HG03135 (cell line): ENCODE data around the gene GLB1L.
"Not testable (repeated sequence)": the region's sequence is repeated elsewhere in the genome, so short reads cannot be mapped to it uniquely, and the experiment has no call there.

Experiments
- ATAC-seq: cut with Tn5 transposase; IDR thresholded peaks from one replicate; pipeline ENCODE4 v1.9.1; 2021; ENCODE audit warnings: mild to moderate bottlenecking, moderate library complexity; ENCODE audit not compliant: unreplicated experiment

The GLB1L gene

DNA sequence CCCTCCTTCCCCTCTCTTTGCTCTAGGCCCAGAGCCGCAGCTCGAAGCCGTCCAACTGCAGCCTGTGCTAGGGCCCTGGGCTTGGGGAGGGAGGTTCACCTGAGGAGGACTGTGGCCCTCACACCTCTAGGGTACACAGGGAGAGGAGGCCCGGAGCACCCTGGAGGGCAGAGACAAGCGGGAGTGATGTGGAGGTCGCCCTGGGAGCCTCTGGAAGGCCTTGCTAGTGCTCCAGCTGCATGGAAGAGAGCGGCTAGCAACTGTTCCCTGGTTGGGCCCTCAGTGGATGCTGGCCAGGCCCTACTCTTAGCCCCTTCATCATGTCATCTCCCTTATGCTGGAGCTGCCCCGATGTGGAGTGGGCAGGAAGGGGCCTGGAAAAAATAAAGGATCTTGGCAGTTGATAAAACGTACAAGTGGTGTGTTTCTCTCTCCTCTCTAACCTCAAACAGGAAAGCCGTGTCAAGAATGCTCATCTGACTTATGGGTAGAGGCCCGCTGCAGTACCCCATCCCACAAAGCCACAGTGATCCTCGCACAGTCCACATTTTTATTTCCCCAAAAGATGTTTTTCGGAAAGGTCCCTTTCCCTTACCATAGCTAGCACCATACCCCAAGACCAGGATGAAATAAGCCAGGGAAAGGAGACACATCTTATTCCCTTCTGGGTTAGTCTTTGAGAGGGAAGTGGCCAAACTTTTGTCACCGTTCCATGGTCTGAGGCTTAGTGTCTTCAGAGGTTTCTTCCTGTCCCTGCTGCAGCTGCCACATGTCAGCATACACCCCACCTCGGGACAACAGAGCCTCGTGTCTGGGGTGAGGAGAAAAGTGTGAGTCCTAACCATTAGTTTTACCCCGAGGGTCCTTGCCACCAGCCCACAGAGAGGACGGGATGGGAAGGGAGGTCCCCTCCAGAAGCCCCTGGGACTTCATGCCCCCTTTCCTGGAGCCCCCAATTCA, 35.7 kb downstream of the GLB1L start:
- ATAC-seq: no peak

DNA sequence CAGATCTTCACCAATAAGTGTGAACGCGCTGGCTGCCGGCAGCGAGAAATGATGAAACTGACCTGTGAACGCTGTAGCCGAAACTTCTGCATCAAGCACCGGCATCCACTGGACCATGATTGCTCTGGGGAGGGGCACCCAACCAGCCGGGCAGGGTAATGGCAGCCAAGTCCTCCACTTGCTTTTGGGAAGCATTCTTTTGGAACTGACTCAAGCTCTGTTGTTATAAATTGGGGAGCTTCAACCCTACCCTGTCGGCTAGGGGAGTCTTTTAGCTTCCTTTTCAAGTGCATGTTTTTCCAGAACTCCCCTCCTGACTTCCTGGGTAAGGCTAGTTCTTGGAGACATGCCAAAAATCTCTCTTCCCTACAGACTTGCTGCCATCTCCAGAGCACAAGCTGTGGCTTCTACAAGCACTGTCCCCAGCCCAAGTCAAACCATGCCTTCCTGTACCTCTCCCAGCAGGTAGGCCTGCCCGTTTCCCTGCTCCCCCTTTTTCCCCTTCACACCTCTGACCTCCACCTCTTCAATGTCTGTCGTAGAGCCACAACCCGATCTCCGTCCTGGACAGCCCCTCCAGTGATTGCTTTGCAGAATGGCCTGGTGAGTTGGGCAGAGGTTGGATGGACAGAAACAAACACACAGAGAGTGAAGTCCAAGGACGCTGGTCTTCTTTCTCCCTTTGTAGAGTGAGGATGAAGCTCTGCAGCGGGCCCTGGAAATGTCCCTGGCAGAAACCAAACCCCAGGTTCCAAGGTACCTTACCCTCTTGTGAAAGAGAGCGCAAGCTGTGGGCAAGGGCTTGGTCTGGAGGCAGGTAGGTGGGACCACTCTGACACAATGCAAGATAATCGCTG, 37.1 kb downstream of the GLB1L start:
- no peak for ATAC-seq

DNA sequence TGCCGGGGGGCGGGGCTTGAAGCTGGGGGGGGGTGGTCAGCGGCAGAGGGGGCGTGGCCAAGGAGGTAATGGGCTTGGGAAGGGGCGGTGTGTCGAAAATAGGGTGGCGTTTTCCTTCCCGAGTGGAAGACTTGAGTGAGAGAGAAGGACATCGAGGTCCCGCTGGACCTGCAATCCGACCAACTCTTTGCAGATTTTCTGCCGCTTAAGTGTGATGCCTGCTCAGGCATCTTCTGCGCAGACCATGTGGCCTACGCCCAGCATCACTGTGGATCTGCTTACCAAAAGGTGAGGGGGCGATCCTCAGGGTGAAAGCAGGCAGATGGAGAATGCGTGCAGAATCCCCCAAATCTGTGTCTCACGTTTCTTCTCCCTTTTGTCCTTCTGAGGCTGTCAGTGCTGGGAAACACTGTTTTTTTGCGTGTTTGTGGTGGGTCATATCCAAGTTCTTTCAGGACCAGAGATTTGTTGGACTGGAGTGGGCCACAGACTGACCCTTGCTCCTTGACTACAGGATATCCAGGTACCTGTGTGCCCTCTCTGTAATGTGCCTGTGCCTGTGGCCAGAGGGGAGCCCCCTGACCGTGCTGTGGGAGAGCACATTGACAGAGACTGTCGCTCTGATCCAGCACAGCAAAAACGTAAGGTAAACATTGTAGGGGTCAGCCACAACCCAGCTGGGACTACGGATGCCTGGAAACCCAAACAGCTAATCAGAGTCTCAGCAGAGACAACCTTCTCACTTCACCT, 37.9 kb downstream of the GLB1L start:
- no peak for ATAC-seq

DNA sequence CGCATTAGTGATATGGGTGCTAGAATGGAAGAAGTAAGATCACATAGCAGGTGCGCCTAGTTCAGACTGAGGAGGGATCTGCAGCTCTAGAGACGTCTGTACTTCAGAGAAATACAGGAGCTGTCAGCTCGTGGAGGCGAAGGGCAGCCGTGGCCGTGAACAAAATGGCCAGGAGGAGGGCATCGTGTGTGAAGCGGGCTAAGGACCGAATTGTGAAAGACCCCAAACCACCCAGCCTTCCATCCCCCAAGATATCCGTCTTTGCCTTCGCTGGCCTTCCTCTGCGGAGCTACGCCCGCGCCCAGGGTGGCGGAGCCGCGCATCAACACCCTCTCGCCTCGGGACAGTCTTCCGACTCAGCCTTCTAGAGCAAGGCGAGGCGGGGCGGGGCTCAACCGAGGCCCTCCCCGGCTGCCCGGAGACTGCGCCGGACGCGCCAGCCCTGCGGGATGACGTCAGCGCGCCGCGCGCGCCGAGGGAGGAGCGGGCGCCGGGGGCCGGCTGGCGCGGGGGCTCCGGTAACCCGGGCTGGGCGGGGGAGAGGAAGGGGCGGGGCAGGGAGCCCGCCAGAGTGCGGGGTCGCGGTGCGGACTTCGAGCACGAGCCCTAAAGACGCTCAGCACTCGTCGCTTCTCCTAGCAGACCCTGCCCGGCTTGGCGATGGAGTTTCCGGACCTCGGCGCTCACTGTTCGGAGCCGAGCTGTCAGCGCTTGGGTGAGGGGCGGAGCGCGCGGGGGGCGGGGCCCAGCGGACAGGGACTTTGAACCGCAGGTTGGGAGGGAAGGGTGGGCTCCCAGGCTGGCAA, 38.7 kb downstream of the GLB1L start, which contains the start of gene ZFAND2B:
TSS of gene ZFAND2B (plus strand) at position 455 of the 806 bp plus-strand sequence. CDS start at position 661, 206 bp downstream.
- ATAC-seq: peak; percentile 98

DNA sequence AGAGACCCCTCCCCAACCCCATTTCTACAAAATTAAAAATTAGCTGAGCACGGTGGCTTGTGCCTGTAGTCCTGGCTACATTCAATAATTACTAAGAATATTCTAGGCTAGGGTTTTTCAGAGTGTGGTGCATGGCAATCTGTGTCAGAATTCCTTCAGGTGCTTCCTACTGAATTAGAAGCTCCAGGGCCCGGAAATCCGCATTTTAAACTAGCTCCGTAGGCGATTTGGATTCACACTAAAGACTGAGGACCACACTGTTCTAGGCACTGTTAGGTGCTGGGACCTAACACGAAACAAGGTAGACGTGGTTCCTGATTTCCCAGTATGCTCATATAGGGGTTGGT, 39.3 kb downstream of the GLB1L start:
- no peak for ATAC-seq

DNA sequence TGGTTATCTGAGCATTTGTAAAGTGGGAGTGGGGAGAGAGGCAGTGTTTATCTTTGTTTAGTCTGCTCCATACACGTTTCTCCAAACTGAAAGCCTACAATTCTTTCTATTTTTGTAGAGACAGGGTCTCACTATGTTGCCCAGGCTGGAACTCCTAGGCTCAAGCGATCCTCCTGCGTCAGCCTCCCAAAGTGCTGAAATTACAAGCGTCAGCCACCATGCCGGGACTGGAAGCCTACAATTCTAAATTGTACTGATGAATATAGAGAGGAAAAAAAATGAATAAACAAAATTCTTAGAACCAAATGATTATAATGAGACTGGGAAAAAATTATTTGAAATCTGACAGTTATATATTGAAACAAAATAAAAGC, 40.1 kb downstream of the GLB1L start:
- ATAC-seq: no peak

DNA sequence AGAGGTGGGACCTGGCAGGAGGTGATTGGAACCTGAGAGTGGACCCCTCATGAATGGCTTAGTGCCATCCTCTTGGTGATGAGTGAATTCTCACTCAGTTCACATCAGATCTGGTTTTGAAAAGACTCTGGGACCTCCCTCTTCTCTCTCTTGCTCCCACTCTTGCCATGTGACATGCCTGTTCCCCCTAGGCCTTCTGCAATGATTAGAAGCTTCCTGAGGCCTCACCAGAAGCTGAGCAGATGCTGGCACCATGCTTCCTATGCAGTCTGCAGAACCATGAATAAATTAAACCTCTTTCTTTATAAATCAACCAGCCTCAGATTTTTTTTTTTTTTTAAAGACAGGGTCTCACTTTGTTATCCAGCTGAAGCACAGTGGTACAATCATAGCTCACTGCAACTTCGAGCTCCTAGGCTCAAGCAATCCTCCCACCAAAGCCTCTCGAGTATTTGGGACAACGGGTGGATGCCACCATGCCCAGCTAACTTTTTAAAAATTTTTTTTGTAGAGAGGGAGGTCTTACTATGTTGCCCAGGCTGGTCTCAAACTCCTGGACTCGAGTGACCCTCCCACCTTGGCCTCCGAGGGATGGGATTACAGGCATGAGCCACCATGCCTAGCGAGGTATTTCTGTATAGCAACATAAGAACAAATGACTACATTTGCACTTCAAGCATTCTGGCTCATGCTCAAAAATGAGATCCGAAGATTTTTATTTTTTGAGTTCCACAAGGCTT, 40.6 kb downstream of the GLB1L start:
- ATAC-seq: no peak

DNA sequence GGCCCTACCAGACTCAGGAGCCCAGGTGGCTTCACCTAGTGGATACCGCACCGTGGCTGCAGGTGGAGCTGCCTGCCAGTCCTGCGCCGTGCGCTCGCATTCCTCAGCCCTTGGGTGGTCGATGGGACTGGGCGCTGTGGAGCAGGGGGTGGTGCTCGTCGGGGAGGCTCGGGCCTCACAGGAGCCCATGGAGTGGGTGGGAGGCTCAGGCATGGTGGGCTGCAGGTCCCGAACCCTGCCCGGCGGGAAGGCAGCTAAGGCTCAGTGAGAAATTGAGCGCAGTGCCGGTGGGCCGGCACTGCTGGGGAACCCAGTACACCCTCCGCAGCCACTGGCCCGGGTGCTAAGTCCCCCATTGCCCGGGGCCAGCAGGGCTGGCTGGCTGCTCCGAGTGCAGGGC, 43.9 kb downstream of the GLB1L start:
- ATAC-seq: not testable (repeated sequence)

DNA sequence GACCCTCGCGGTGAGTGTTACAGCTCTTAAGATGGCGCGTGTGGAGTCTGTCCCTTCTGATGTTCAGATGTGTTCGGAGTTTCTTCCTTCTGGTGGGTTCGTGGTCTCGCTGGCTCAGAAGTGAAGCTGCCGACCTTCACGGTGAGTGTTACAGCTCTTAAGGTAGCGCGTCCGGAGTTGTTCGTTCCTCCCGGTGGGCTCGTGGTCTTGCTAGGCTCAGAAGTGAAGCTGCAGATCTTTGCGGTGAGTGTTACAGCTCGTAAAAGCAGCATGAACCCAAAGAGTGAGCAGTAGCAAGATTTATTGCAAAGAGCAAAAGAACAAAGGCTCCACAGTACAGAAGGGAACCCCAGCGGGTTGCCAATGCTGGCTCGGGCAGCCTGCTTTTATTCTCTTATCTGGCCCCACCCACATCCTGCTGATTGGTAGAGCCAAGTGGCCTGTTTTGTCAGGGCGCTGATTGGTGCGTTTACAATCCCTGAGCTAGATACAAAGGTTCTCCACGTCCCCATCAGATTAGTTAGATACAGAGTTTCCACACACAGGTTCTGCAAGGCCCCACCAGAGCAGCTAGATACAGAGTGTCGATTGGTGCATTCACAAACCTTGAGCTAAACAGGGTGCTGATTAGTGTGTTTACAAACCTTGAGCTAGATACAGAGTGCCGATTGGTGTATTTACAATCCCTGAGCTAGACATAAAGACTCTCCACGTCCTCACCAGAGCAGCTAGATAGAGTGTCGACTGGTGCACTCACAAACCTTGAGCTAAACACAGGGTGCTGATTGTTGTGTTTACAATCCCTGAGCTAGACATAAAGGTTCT, 44.5 kb downstream of the GLB1L start:
- ATAC-seq: not testable (repeated sequence)

DNA sequence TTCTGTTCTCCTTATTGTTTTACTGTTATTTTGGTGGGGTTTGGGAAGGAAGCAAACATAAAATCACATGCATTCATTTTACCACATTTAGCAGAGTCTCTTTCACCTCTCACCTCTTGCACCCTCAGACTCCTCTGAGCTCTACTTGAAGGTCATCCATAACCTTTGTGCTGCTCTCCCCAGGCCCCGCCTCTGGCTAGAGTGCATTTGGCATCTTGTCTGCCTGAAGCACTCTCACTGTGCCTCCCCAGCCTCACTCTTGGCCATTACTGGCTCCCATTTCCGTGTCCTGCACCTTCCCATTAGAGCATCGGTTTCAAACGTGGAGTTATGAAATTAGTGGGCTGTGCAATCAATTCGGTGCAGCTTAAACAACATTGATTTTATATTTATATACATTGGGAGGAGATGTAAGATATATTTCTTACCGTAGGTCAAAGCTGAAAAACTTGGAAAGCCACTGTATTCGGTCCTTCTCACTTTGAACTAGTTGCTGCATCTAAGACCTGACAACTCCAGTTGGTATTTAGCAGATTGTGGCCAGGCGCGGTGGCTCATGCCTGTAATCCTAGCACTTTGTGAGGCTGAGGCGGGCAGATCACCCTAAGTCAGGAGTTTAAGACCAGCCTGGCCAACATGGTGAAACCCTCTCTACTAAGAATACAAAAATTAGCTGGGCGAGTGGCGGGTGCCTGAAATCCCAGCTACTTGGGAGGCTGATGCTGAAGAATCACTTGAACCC, 45.6 kb downstream of the GLB1L start:
- ATAC-seq: no peak

DNA sequence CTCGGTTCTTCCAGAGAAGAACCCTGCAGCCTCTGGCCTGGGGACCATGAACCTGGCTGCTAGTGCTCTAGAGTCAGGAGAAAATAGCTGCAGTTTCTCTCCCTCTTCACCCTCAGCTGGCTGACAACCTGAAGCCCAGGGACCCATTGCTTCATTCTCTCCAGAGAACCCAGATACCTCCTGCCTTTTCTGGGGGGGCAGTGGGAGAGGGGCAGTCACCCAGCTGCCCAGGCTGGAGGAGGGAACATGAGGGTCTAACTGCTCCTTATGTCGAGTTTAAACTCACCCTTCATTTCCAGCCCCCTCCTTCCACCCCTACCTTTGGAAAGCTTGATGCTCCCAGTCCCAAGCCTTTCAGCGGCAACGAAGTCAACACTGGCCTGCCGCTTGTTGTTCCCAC, 46.3 kb downstream of the GLB1L start:
- no peak for ATAC-seq

DNA sequence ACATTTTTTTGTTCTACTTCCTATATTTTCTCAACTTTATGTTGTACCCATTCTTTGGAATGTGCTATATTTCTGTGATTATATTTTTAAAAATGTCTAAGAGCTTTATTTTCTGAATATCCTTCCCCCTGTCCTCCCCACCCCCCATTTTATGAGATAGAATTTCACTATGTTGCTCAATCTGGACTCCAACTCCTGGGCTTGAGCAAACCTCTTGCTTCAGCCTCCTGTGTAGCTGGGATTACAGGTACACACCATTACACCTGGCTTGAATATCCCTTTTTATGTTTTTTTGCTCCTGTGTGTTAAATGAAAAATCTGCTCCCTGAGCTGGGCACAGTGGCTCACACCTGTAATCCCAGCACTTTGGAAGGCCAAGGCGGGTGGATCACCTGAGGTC, 47.9 kb downstream of the GLB1L start:
- no peak for ATAC-seq

DNA sequence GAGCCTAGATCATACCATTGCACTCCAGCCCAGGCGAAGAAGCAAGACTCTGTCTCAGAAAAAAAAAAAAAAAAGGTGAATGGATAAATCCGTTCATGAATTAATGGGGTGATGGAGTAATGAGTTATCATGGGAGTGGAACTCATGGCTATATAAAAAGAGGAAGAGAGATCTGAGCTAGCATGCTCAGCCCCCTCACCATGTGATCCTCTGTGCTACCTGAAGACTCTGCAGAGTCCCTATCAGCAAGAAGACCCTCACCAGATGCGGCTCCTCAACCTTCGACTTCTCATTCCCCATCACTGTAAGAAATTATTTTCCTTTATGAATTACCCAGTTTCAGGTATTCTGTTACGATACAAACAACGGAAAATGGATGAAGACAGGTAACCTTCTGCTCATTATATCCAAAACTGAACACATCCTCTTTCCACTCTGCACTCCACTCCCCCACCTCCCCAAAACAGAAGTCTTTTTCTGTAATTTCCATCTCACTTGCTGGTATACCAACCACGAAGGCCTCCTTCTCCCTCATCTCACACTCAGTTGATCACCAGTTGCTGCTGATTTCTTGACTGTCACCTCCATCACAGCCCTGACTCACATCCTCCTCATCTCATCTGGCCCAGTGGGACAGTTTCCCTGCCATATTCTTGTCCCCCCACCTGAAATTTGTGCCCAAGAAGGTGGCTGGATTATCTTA, 58.3 kb downstream of the GLB1L start:
- ATAC-seq: no peak
